ENCODE measurements around the gene HSD17B3. TPM values are rescaled to one million over a fixed set of nuclear protein-coding genes. Genes with fewer than 3 reads are reported as not detected.

The HSD17B3 gene
- total RNA-seq, 1 donor from 2014 or later, result not detected

- no peak for DNase-seq (ENCODE audit: low read depth)
- peak overlapping the region; percentile 42 for H3K4me3 ChIP-seq (ENCODE audit: low read depth, low read length)
- TF ChIP-seq CTCF (conservative IDR thresholded peaks at IDR 0.05; ENCODE audit: low read depth, low read length), result peak; percentile 69
Measured at GRCh38 chr9:96219026-96219899, 82.7 kb downstream of the HSD17B3 start.

- peak overlapping the region; percentile 47 for H3K4me3 ChIP-seq (ENCODE audit: low read depth, low read length)
- peak; percentile 94 for TF ChIP-seq CTCF (conservative IDR thresholded peaks at IDR 0.05; ENCODE audit: low read depth, low read length)
- DNase-seq (ENCODE audit: low read depth), result peak; percentile 29
Measured at GRCh38 chr9:96217754-96218693, 84.0 kb downstream of the HSD17B3 start.

GRCh38 chr9:96217294-96217707 lies 84.7 kb downstream of the HSD17B3 start:
- TF ChIP-seq CTCF (conservative IDR thresholded peaks at IDR 0.05; ENCODE audit: low read depth, low read length), result no peak
- no peak overlapping the region for H3K4me3 ChIP-seq (ENCODE audit: low read depth, low read length)
- no peak for DNase-seq (ENCODE audit: low read depth)

GRCh38 chr9:96216583-96216982 lies 85.4 kb downstream of the HSD17B3 start:
- TF ChIP-seq CTCF (conservative IDR thresholded peaks at IDR 0.05; ENCODE audit: low read depth, low read length), result no peak
- DNase-seq (ENCODE audit: low read depth), result no peak
- no peak overlapping the region for H3K4me3 ChIP-seq (ENCODE audit: low read depth, low read length)

- no peak overlapping the region for H3K4me3 ChIP-seq (ENCODE audit: low read depth, low read length)
- no peak for TF ChIP-seq CTCF (conservative IDR thresholded peaks at IDR 0.05; ENCODE audit: low read depth, low read length)
- no peak for DNase-seq (ENCODE audit: low read depth)
Measured at GRCh38 chr9:96215841-96216240, 86.1 kb downstream of the HSD17B3 start.

GRCh38 chr9:96214635-96215034 lies 87.3 kb downstream of the HSD17B3 start:
- no peak overlapping the region for H3K4me3 ChIP-seq (ENCODE audit: low read depth, low read length)
- DNase-seq (ENCODE audit: low read depth), result no peak
- TF ChIP-seq CTCF (conservative IDR thresholded peaks at IDR 0.05; ENCODE audit: low read depth, low read length), result no peak

Measured in epithelial cell of proximal tubule (primary cell).